Sigmoid colon (tissue), 4 donors: Measurements from ENCODE around the gene HECW1.
"Not testable (repeated sequence)": the region's sequence is repeated elsewhere in the genome, so short reads cannot be mapped to it uniquely, and the experiment has no call there.

Source experiments
- CTCF ChIP-seq, 4 experiments: fragments of 450-650 bp in 3 of 4; fragments of 200-600 bp in 1 of 4; IDR thresholded peaks; one replicate each; pipeline ENCODE4 v1.5.1; 2016 to 2019; ENCODE audit warnings: antibody characterized with exemption in 4 of 4, mild to moderate bottlenecking in 3 of 4, moderate library complexity in 2 of 4
- EP300 ChIP-seq, 4 donors: sonication (generic); formaldehyde crosslinking; IDR thresholded peaks; one replicate each; pipeline ENCODE4 v1.6.1; 2017; ENCODE audit warnings: antibody characterized with exemption in 4 of 4
- POLR2AphosphoS5 ChIP-seq, 4 donors: sonication (generic); formaldehyde crosslinking; IDR thresholded peaks; one replicate each; pipeline ENCODE4 v1.6.1; 2017; ENCODE audit warnings: antibody characterized with exemption in 4 of 4

GRCh38 chr7:43486008-43486407 is 373.6 kb downstream of the HECW1 start:
- not testable (repeated sequence) for TF ChIP-seq CTCF, POLR2AphosphoS5, EP300 (IDR thresholded peaks at IDR 0.05)
